Coronary artery (tissue), 2 donors: Measurements from ENCODE around the gene BBS1.
"Not testable (repeated sequence)": the region's sequence is repeated elsewhere in the genome, so short reads cannot be mapped to it uniquely, and the experiment has no call there.

Source experiments
- DNase-seq: peaks from one replicate; pipeline ENCODE4 v3.0.0-alpha.2; 2017; ENCODE audit warnings: low spot score
- H3K27ac ChIP-seq, 2 donors: fragments of 200-600 bp; sonication (generic); one replicate each; pipeline ENCODE4 v1.5.1; 2016 to 2019
- H3K4me3 ChIP-seq: fragments of 200-600 bp; sonication (generic); 2 replicates; pipeline ENCODE4 v1.5.1; 2016; ENCODE audit warnings: mild to moderate bottlenecking, moderate library complexity
- TF ChIP-seq, protein P1 (sequence below): fragments of 200-600 bp; sonication (generic); IDR thresholded peaks from one replicate; pipeline ENCODE4 v1.5.1; 2019; ENCODE audit warnings: antibody characterized with exemption

Gene BBS1

DNA sequence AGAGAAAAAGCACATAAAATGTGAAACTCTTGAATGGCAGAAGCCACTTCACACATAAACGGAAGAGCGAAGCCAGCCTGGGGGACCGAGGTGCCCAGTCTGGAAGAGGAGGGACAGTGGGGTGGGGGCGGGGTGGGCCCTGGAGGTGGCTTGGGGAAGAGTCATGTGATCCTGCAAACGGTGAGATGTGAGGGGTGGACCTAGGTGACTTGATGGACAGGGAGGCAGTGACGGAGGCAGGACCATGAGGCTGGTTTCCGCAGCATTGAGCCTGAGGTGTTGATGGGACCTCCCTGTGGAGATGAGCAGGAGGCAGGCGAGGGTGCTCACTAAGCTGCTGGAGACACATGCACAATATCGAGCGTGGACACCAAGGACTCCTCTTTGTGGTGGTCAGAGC, 18.6 kb downstream of the BBS1 start:
- Histone ChIP-seq H3K27ac (no peak overlapping the region), H3K4me3 (no peak overlapping the region)
- DNase-seq = no peak
- TF ChIP-seq, protein P1, sequence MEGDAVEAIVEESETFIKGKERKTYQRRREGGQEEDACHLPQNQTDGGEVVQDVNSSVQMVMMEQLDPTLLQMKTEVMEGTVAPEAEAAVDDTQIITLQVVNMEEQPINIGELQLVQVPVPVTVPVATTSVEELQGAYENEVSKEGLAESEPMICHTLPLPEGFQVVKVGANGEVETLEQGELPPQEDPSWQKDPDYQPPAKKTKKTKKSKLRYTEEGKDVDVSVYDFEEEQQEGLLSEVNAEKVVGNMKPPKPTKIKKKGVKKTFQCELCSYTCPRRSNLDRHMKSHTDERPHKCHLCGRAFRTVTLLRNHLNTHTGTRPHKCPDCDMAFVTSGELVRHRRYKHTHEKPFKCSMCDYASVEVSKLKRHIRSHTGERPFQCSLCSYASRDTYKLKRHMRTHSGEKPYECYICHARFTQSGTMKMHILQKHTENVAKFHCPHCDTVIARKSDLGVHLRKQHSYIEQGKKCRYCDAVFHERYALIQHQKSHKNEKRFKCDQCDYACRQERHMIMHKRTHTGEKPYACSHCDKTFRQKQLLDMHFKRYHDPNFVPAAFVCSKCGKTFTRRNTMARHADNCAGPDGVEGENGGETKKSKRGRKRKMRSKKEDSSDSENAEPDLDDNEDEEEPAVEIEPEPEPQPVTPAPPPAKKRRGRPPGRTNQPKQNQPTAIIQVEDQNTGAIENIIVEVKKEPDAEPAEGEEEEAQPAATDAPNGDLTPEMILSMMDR = no peak

GRCh38 chr11:66529655-66530054, 19.2 kb downstream of the BBS1 start:
- TF ChIP-seq, protein P1 = no peak

DNA sequence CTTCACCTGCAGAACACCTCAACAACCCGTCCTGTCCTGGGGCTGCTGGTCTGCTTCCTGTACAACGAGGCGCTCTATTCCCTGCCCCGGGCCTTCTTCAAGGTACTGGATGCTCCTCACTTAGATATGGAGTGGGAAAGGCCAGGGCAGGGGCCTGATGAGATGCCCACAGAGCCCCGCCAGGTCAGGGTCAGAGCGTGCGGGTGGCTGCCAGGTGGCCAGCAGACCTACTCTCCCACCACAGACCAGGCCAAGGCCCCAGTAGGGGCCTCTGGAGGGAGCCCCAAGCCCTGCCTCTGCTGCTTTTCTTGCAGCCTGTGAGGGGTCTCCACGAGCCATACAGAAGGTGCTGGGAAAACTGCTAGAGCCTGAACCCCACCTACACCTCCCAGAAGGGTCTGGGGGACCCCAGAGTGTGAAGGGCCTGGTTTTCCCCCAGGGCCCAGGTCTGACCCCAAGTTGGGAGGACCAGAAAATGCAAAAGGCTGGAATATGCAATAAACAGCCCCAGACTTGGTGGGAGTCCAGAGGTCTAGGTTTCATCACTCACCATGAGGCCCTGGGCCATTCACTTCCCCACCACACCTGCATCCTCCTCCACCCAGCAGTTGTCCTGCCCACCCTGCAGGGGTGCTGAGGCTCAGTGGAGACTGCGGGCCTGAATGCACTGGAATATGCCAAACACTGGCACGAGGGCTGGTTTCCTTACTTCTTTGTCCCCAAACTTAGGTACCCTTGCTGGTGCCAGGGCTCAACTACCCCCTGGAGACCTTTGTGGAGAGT, 20.7 kb downstream of the BBS1 start:
- DNase-seq = no peak
- TF ChIP-seq, protein P1 = no peak
- no peak overlapping the region for H3K27ac ChIP-seq
- no peak overlapping the region for H3K4me3 ChIP-seq

More at GRCh38 chr11:66529655-66530054, 19.2 kb downstream of the BBS1 start:
- Histone ChIP-seq H3K4me3 (no peak overlapping the region), H3K27ac (no peak overlapping the region)
- DNase-seq = no peak

GRCh38 chr11:66531841-66532240, 21.4 kb downstream of the BBS1 start:
- DNase-seq = no peak
- H3K4me3 ChIP-seq = no peak overlapping the region
- no peak overlapping the region for H3K27ac ChIP-seq
- TF ChIP-seq, protein P1 = no peak

GRCh38 chr11:66532784-66533183, 22.3 kb downstream of the BBS1 start:
- no peak overlapping the region for H3K27ac ChIP-seq
- DNase-seq = no peak
- TF ChIP-seq, protein P1 = no peak
- no peak overlapping the region for H3K4me3 ChIP-seq

- Histone ChIP-seq H3K4me3 (no peak overlapping the region), H3K27ac (no peak overlapping the region)
- DNase-seq = no peak
- TF ChIP-seq, protein P1 = no peak
These were observed 28.9 kb downstream of the BBS1 start for GRCh38 chr11:66539170-66539869.

GRCh38 chr11:66539870-66540213, 29.4 kb downstream of the BBS1 start:
- TF ChIP-seq, protein P1 = no peak
- no peak overlapping the region for H3K27ac ChIP-seq
- no peak for DNase-seq
- no peak overlapping the region for H3K4me3 ChIP-seq

DNA sequence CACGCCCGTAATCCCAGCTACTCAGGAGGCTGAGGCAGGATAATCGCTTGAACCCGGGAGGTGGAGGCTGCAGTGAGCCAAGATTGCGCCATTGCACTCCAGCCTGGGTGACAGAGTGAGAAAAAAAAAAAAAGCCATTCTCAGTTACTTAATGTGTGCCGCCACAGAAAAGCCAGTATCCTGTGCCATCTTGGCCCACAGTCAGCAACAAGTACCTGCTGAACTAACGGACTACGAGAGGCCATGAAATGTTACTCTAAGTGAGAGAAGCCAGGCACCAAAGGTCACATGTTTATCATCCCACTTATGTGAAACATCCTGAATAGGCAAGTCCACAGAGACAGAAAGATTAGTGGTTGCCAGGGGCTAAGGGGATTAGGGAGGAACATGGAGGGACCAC, 30.2 kb downstream of the BBS1 start:
- not testable (repeated sequence) for DNase-seq, H3K27ac ChIP-seq, H3K4me3 ChIP-seq
